ENCODE measurements around the gene PRR30. TPM values are rescaled to one million over a fixed set of nuclear protein-coding genes. Genes with fewer than 3 reads are reported as not detected.

Gene PRR30
- total RNA-seq, result not detected
- total RNA-seq (2013), result not detected

DNA sequence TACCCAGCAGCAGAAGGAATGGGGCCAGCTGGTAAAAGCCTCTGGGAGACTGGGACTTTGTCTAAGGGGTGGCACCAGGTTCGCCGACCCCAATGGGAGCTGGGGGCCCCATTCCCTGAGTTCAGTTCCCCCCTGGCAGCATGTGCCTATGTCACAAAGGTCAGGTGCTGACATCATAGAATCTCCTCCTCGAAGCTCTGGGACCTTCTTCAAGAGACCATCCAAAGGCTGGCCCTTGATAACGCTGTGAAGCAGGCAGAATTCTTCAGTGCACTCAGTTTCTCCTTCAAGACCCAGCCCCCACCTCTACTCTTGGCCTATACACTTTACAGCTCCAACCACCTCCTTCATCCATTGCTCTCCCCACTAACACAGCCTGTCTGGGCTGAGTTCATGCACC is at the start of gene PRR30:
Gene PRR30, minus strand, starts transcription at position 101 of the 400 bp plus-strand sequence. CDS start 1,081 bp downstream, outside the sequence.
- Histone ChIP-seq H3K4me1 (ENCODE audit: control insufficient read depth, insufficient read depth, low read length) (peaks cover 7% of the 10 kb centered on the region), H3K4me3 (ENCODE audit: low read length) (no peak within 1 kb of the TSS), H3K27ac (ENCODE audit: low read length) (no peak within 1 kb of the TSS), H3K9me3 (ENCODE audit: control insufficient read depth, insufficient read depth, low read length) (no peaks in the 10 kb centered on the region), H3K27me3 (ENCODE audit: control insufficient read depth, insufficient read depth, low read length) (peaks cover 2% of the 10 kb centered on the region), H3K36me3 (ENCODE audit: control insufficient read depth, insufficient read depth, low read length) (no peaks in the 10 kb centered on the region)
- H3K27me3 Mint-ChIP-seq (ENCODE audit: low read depth in 2 of 2), result peaks cover 12 to 17% of the 10 kb centered on the region in 2 donors
- H3K4me3 Mint-ChIP-seq, result no peak within 1 kb of the TSS
- intact Hi-C loops (cut with micrococcal nuclease), result loop anchor here (10.0 kb wide), 1 partner anchor 55 kb away; the partner anchor contains the start of gene KHK
- H3K36me3 Mint-ChIP-seq, result no peaks in the 10 kb centered on the region
- peaks cover 4 to 5% of the 10 kb centered on the region in 2 donors for H3K4me1 Mint-ChIP-seq
- peak within 1 kb of the TSS in 1 of 2 donors; percentile 8 for H3K27ac Mint-ChIP-seq
- ATAC-seq, result no peak
- DNase-seq, result no peak
- 82% methylated on average over 4 of the region's 4 CpGs for WGBS (ENCODE audit: insufficient coverage)
- H3K9me3 Mint-ChIP-seq, result no peaks in the 10 kb centered on the region
- TF ChIP-seq, protein P1, sequence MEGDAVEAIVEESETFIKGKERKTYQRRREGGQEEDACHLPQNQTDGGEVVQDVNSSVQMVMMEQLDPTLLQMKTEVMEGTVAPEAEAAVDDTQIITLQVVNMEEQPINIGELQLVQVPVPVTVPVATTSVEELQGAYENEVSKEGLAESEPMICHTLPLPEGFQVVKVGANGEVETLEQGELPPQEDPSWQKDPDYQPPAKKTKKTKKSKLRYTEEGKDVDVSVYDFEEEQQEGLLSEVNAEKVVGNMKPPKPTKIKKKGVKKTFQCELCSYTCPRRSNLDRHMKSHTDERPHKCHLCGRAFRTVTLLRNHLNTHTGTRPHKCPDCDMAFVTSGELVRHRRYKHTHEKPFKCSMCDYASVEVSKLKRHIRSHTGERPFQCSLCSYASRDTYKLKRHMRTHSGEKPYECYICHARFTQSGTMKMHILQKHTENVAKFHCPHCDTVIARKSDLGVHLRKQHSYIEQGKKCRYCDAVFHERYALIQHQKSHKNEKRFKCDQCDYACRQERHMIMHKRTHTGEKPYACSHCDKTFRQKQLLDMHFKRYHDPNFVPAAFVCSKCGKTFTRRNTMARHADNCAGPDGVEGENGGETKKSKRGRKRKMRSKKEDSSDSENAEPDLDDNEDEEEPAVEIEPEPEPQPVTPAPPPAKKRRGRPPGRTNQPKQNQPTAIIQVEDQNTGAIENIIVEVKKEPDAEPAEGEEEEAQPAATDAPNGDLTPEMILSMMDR (IDR thresholded peaks at IDR 0.05), result no peak

DNA sequence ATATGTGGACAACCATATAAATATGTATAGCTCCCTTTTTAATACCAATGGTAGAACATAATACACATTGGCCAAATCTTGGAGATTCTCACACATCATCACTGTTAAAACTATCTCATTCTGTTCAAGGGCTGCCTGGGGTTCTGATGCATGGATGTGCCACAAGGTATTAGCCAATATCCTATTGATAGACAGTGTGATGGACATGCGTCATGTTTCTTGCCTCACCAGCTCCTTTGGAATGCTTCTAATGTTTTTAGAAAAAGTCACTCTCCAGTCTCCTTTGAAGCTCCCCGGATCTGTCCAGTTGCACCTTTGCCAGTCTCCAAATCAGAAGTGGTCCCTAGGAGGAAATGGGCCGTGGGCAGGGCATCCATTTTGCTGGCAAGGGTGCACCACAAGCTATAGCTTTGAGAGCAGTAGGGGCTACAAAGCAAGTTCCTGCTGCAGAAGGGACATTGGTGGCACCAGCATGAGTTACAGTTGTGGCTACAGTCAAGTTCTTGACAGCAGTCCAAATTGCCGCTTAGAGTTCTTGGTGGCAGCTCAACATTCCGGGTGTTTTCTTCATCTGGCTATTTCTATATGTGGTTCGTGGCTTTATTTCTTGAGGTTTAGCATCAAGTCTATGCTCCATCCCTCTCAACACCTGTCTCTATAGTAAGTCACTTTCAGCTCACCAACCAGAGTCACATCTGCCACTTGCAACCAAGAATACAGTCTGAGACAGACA is 47.6 kb upstream of the PRR30 start:
- no peaks in the 10 kb centered on the region for H3K4me1 ChIP-seq (ENCODE audit: control insufficient read depth, insufficient read depth, low read length)
- Mint-ChIP-seq H3K27me3 (ENCODE audit: low read depth in 2 of 2) (peaks cover 7 to 21% of the 10 kb centered on the region in 2 donors), H3K9me3 (no peaks in the 10 kb centered on the region), H3K27ac (no peak overlapping the region), H3K4me1 (no peaks in the 10 kb centered on the region), H3K36me3 (no peaks in the 10 kb centered on the region), H3K4me3 (no peak overlapping the region)
- ATAC-seq (no peak), DNase-seq (no peak)
- TF ChIP-seq, protein P1 (IDR thresholded peaks at IDR 0.05), result no peak
- intact Hi-C loops (cut with micrococcal nuclease), result no loop called here
- no peaks in the 10 kb centered on the region for H3K9me3 ChIP-seq (ENCODE audit: control insufficient read depth, insufficient read depth, low read length)
- no peaks in the 10 kb centered on the region for H3K27me3 ChIP-seq (ENCODE audit: control insufficient read depth, insufficient read depth, low read length)
- H3K4me3 ChIP-seq (ENCODE audit: low read length), result no peak overlapping the region
- H3K27ac ChIP-seq (ENCODE audit: low read length), result no peak overlapping the region
- no peaks in the 10 kb centered on the region for H3K36me3 ChIP-seq (ENCODE audit: control insufficient read depth, insufficient read depth, low read length)
- 54% methylated on average over 5 of the region's 6 CpGs for WGBS (ENCODE audit: insufficient coverage)

DNA sequence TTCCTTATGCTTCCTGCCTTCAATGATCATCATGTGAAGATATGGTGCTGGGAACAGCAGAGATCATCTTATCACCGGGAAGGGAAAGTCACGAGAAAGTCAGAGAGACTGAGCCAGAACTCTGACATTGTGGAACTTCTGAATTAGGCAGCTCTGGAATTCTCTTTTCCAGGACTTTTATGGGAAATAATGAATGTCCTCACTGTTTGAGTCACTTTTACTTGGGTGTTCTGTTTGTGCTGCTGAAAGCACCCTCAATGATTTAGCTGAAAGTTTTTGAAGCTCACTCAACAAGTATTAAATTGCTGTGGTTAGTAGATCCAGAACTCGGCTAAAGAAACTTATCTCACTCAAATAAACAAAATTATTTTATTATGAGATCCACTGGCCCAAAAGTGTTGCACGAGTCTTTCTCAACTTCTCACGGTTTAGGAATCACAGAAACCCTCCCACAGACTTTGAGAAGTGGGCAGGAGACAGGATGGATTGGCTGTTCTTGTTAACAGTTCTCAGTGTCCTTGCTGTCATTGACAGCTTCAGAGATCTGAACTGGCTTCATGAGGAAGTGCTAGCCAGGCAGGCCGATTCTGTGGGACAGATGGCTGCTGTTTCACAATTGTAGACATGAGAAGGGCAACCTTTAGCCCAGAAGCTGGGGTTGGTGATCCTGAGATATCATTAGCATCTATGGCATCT is 46.3 kb upstream of the PRR30 start:
- H3K4me3 ChIP-seq (ENCODE audit: low read length), result no peak overlapping the region
- Mint-ChIP-seq H3K27ac (no peak overlapping the region), H3K36me3 (no peaks in the 10 kb centered on the region), H3K27me3 (ENCODE audit: low read depth in 2 of 2) (peaks cover 14 to 28% of the 10 kb centered on the region in 2 donors), H3K4me3 (no peak overlapping the region), H3K4me1 (no peaks in the 10 kb centered on the region), H3K9me3 (no peaks in the 10 kb centered on the region)
- H3K27me3 ChIP-seq (ENCODE audit: control insufficient read depth, insufficient read depth, low read length), result no peaks in the 10 kb centered on the region
- TF ChIP-seq, protein P1 (IDR thresholded peaks at IDR 0.05), result no peak
- no peak overlapping the region for H3K27ac ChIP-seq (ENCODE audit: low read length)
- intact Hi-C loops (cut with micrococcal nuclease), result no loop called here
- no peaks in the 10 kb centered on the region for H3K9me3 ChIP-seq (ENCODE audit: control insufficient read depth, insufficient read depth, low read length)
- DNase-seq (no peak), ATAC-seq (no peak)
- H3K36me3 ChIP-seq (ENCODE audit: control insufficient read depth, insufficient read depth, low read length), result no peaks in the 10 kb centered on the region
- H3K4me1 ChIP-seq (ENCODE audit: control insufficient read depth, insufficient read depth, low read length), result no peaks in the 10 kb centered on the region
- 59% methylated on average over 6 of the region's 6 CpGs for WGBS (ENCODE audit: insufficient coverage)
